Panc1 (cell line): Measurements from ENCODE around the gene CDIPT. TPM values are rescaled to one million over a fixed set of nuclear protein-coding genes. Genes with fewer than 3 reads are reported as not detected.

ENCODE experiments used
- ATAC-seq: fragments of 200-7000 bp; cut with Tn5 transposase; 2 replicates; pipeline ENCODE4 v1.9.1; 2020; ENCODE audit warnings: mild to moderate bottlenecking, moderate library complexity
- Bru-seq: library from RNA; stranded (reverse); fragments of 400-500 nt; gene quantifications from one replicate; lab custom pipeline; 2021; lab: Mats Ljungman, UMichigan
- BruChase-seq, 2 experiments: library from RNA; stranded (reverse); fragments of 400-500 nt; gene quantifications; one replicate each; lab custom pipeline; 2021; lab: Mats Ljungman, UMichigan
- BruUV-seq: library from RNA; stranded (reverse); fragments of 400-500 nt; replicated peaks from 2 replicates; lab custom pipeline; 2021; lab: Mats Ljungman, UMichigan
- CTCF ChIA-PET: fragments of 300-600 bp; sonication (Branson Sonifier 250); formaldehyde crosslinking; loops from one replicate; lab custom pipeline; 2022; ENCODE audit warnings: antibody characterized with exemption; lab: Charles Lee
- POLR2A ChIA-PET: fragments of 300-600 bp; sonication (Branson Sonifier 250); formaldehyde crosslinking; loops from one replicate; lab custom pipeline; 2022; ENCODE audit warnings: antibody characterized with exemption; lab: Charles Lee
- DNase-seq: peaks from one replicate; pipeline ENCODE4 v3.0.0-alpha.2; 2010; ENCODE audit warnings: low read depth, low spot score
- H3K27ac ChIP-seq: 2 replicates; pipeline ENCODE4 v1.5.1; 2011; ENCODE audit warnings: mild to moderate bottlenecking, low read length, inconsistent platforms
- H3K27me3 ChIP-seq: fragments of 200-500 bp; sonication (Bioruptor generic); 2 replicates; pipeline ENCODE4 v1.6.0; 2014; ENCODE audit warnings: low read length, inconsistent platforms; ENCODE audit not compliant: control insufficient read depth, insufficient read depth
- H3K36me3 ChIP-seq: fragments of 200-500 bp; sonication (Bioruptor generic); 2 replicates; pipeline ENCODE4 v1.5.1; 2014; ENCODE audit warnings: inconsistent platforms, mild to moderate bottlenecking, low read length, moderate library complexity; ENCODE audit not compliant: control insufficient read depth, insufficient read depth
- H3K4me1 ChIP-seq: 2 replicates; pipeline ENCODE4 v1.5.1; 2011; ENCODE audit warnings: inconsistent platforms, mild to moderate bottlenecking, low read length, moderate library complexity; ENCODE audit not compliant: control insufficient read depth, insufficient read depth
- H3K4me3 ChIP-seq, 2 experiments: 2 replicates each; pipeline ENCODE4 v1.5.1; 2011 to 2012; ENCODE audit warnings: low read depth in 2 of 2, low read length in 2 of 2, mild to moderate bottlenecking in 2 of 2, inconsistent platforms in 1 of 2, moderate library complexity in 1 of 2
- H3K9me3 ChIP-seq: fragments of 200-500 bp; sonication (Bioruptor generic); 2 replicates; pipeline ENCODE4 v1.5.1; 2014; ENCODE audit warnings: low read depth, mild to moderate bottlenecking, inconsistent platforms, low read length, moderate library complexity; ENCODE audit not compliant: control insufficient read depth, insufficient read depth
- POLR2AphosphoS5 ChIP-seq: IDR thresholded peaks from 2 replicates; pipeline ENCODE4 v1.6.1; 2012; ENCODE audit warnings: mild to moderate bottlenecking, low read depth, low read length, moderate library complexity
- SIN3A ChIP-seq: IDR thresholded peaks from 2 replicates; pipeline ENCODE4 v1.6.1; 2012; ENCODE audit warnings: low read depth, mild to moderate bottlenecking, low read length, moderate library complexity, borderline replicate concordance; ENCODE audit not compliant: insufficient read depth
- TCF7L2 ChIP-seq: IDR thresholded peaks from 2 replicates; pipeline ENCODE4 v1.6.1; 2011; ENCODE audit warnings: mild to moderate bottlenecking, low read depth, low read length, inconsistent platforms
- in situ Hi-C: cut with HindIII; loops from 2 replicates; pipeline ENCODE4 v1.10.0; 2016; ENCODE audit warnings: low sequenced_read_pairs, low pct_unique_long_range_greater_than_20kb
- intact Hi-C: fragments of 100-400 bp; cut with micrococcal nuclease; formaldehyde crosslinking; loops from one replicate; pipeline ENCODE4 v1.10.0; 2022; ENCODE audit not compliant: unreplicated experiment
- long read RNA-seq: library from polyadenylated mRNA; unstranded; transcript quantifications from one replicate; pipeline ENCODE4 v2.0.0, GENCODE V29; 2021; ENCODE audit not compliant: unreplicated experiment
- polyA plus RNA-seq: library from polyadenylated mRNA; unstranded; fragments of >200 nt; gene quantifications from one replicate; pipeline ENCODE4 v1.2.1, GENCODE V29; 2012; ENCODE audit warnings: missing spikeins; ENCODE audit not compliant: insufficient read length
- total RNA-seq: library from RNA; stranded (reverse); gene quantifications from one replicate; pipeline ENCODE4 v1.2.1, GENCODE V29; 2021; ENCODE audit not compliant: unreplicated experiment
- TF ChIP-seq, protein P1 (sequence below): fragments of 450-650 bp; IDR thresholded peaks from 2 replicates; pipeline ENCODE4 v1.5.1; 2017; ENCODE audit warnings: mild to moderate bottlenecking
- TF ChIP-seq, protein P2 (sequence below), 2 experiments: IDR thresholded peaks; 2 replicates each; pipeline ENCODE4 v1.6.1; 2011 to 2012; ENCODE audit warnings: low read depth in 2 of 2, control low read depth in 1 of 2, low read length in 1 of 2, mild to moderate bottlenecking in 1 of 2, moderate library complexity in 1 of 2; ENCODE audit not compliant: insufficient read depth in 1 of 2

CDIPT gene, protein sequence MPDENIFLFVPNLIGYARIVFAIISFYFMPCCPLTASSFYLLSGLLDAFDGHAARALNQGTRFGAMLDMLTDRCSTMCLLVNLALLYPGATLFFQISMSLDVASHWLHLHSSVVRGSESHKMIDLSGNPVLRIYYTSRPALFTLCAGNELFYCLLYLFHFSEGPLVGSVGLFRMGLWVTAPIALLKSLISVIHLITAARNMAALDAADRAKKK
- total RNA-seq (71.6 TPM), Bru-seq, nascent RNA (percentile 56 among the genes with signal in this experiment), BruChase-seq, experiment 1, labeled RNA remaining after a 2-hour chase (percentile 74 among the genes with signal in this experiment), BruChase-seq, experiment 2, labeled RNA remaining after a 6-hour chase (percentile 87 among the genes with signal in this experiment)
- 136 TPM for polyA plus RNA-seq
- long read RNA-seq, transcript CDIPT-201 (6 exons, 2,353 nt), result major isoform, 77 of 110 reads
- long read RNA-seq, partial matches to known transcripts, result 23 of 110 reads
- long read RNA-seq, other reads (novel, unspliced or antisense), result 1 of 110 reads

DNA sequence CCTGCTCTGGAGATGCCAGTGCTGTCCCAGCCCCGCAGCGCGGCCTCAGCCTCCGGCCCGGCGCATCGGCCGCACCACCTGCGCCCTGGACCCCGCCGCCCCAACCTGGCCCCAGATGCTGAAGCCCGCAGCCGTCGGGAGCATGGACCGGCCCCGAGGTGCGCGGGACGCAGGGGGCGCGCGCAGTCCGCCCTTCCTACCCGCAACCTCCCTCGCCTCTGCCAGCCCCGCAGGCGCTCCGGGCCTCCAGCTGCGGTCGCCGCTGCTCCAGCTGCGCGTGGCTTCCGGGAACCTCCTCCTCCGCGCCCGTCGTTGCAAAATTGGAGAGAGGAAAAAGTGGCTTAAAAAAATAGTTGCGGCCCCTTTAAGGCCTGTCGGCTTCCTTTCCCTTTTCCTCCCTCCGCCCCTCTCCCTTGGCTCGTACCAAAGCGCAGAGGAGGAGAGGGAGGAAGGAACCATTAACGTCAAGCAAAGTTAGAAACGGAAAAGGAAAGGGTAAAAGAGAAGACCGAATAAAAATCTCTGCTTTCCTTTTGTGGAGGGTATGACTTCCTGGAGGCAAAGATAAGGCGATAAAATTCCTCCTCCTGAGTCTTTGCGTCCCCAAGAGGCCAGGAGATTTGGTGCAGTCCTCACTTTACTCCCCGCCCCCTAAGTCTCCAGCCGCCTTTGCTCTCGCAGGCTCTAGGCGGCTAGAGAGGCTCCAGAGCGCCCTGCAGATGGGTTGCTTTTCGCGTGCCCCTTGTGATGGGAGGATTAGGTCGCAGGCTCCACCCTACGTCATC, at the start of gene CDIPT:
Gene CDIPT, minus strand, starts transcription at position 343 of the 785 bp plus-strand sequence. CDS start 369 bp downstream, outside the sequence.
- ChIA-PET POLR2A (no interaction called here), CTCF (interaction anchor here (0.7 to 1.0 kb wide), 2 partner anchors 15 to 169 kb away, joined by 3 to 7 read pairs; no protein-coding TSS in a partner anchor)
- ATAC-seq (peak; percentile 99), DNase-seq (peak; percentile 92)
- peak within 1 kb of the TSS; percentile 75 to 81 for H3K4me3 ChIP-seq
- in situ Hi-C loops, result no loop called here
- BruUV-seq, result TSS peak; percentile 93
- H3K4me1 ChIP-seq, result no peaks in the 10 kb centered on the region
- intact Hi-C loops, result no loop called here
- H3K36me3 ChIP-seq, result no peaks in the 10 kb centered on the region
- TF ChIP-seq, protein P1, sequence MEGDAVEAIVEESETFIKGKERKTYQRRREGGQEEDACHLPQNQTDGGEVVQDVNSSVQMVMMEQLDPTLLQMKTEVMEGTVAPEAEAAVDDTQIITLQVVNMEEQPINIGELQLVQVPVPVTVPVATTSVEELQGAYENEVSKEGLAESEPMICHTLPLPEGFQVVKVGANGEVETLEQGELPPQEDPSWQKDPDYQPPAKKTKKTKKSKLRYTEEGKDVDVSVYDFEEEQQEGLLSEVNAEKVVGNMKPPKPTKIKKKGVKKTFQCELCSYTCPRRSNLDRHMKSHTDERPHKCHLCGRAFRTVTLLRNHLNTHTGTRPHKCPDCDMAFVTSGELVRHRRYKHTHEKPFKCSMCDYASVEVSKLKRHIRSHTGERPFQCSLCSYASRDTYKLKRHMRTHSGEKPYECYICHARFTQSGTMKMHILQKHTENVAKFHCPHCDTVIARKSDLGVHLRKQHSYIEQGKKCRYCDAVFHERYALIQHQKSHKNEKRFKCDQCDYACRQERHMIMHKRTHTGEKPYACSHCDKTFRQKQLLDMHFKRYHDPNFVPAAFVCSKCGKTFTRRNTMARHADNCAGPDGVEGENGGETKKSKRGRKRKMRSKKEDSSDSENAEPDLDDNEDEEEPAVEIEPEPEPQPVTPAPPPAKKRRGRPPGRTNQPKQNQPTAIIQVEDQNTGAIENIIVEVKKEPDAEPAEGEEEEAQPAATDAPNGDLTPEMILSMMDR, result peak; percentile 87
- TF ChIP-seq, protein P2, sequence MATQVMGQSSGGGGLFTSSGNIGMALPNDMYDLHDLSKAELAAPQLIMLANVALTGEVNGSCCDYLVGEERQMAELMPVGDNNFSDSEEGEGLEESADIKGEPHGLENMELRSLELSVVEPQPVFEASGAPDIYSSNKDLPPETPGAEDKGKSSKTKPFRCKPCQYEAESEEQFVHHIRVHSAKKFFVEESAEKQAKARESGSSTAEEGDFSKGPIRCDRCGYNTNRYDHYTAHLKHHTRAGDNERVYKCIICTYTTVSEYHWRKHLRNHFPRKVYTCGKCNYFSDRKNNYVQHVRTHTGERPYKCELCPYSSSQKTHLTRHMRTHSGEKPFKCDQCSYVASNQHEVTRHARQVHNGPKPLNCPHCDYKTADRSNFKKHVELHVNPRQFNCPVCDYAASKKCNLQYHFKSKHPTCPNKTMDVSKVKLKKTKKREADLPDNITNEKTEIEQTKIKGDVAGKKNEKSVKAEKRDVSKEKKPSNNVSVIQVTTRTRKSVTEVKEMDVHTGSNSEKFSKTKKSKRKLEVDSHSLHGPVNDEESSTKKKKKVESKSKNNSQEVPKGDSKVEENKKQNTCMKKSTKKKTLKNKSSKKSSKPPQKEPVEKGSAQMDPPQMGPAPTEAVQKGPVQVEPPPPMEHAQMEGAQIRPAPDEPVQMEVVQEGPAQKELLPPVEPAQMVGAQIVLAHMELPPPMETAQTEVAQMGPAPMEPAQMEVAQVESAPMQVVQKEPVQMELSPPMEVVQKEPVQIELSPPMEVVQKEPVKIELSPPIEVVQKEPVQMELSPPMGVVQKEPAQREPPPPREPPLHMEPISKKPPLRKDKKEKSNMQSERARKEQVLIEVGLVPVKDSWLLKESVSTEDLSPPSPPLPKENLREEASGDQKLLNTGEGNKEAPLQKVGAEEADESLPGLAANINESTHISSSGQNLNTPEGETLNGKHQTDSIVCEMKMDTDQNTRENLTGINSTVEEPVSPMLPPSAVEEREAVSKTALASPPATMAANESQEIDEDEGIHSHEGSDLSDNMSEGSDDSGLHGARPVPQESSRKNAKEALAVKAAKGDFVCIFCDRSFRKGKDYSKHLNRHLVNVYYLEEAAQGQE (IDR thresholded peaks at IDR 0.05; ENCODE audit: insufficient read depth in 1 of 2, low read depth in 2 of 2, low read length in 1 of 2), result peak in 1 of 2 experiments; percentile 63; a peak in 1 of 4 replicates
- TF ChIP-seq TCF7L2 (peak; percentile 93), SIN3A (peak; percentile 26; the same call in 1 of the 2 replicates), POLR2AphosphoS5 (peak; percentile 64)
- H3K27me3 ChIP-seq, result no peaks in the 10 kb centered on the region
- H3K9me3 ChIP-seq, result no peaks in the 10 kb centered on the region
- peak within 1 kb of the TSS; percentile 98 for H3K27ac ChIP-seq

DNA sequence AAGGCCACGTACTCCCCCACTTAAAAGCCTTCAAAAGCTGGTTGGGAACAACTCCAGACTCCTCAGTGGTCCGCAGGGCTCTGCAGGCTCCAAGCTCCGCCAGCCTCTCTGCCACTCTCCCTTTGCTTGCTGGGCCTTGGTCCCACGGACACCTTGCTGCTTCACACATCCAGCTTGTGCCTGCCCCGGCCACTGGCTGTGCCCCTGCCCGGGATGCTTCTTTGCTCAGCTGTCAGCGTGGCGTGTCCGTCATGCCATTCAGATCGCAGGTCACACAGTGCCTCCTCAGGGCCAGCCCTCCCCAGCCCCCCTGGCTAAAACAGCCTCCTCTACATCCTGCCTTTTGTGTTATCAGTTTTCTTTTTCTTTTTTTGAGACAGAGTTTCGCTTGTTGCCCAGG, 49.1 kb upstream of the CDIPT start:
- no peak overlapping the region for H3K4me3 ChIP-seq
- intact Hi-C loops (loop anchor here (10.0 kb wide), 1 partner anchor 113 kb away; the partner anchor contains the start of gene C16orf92), in situ Hi-C loops (no loop called here)
- no peaks in the 10 kb centered on the region for H3K4me1 ChIP-seq
- H3K27ac ChIP-seq, result no peak overlapping the region
- TF ChIP-seq POLR2AphosphoS5, result 0 out of 2 replicates have a peak, but pooled peaks have one; percentile 17
- TF ChIP-seq SIN3A, result no peak
- TF ChIP-seq, protein P2 (IDR thresholded peaks at IDR 0.05; ENCODE audit: insufficient read depth in 1 of 2, low read depth in 2 of 2, low read length in 1 of 2), result no peak
- no peaks in the 10 kb centered on the region for H3K9me3 ChIP-seq
- ATAC-seq (peak; percentile 7; the same call in 1 of the 2 replicates), DNase-seq (no peak)
- H3K36me3 ChIP-seq, result no peaks in the 10 kb centered on the region
- ChIA-PET CTCF (no interaction called here), POLR2A (no interaction called here)
- H3K27me3 ChIP-seq, result no peaks in the 10 kb centered on the region
- no TSS peak for BruUV-seq
